ENCODE measurements around the gene RCBTB1. TPM values are rescaled to one million over a fixed set of nuclear protein-coding genes. Genes with fewer than 3 reads are reported as not detected.

Gene RCBTB1
- total RNA-seq, 1 experiment from 2014 or later: 26.1 TPM

DNA sequence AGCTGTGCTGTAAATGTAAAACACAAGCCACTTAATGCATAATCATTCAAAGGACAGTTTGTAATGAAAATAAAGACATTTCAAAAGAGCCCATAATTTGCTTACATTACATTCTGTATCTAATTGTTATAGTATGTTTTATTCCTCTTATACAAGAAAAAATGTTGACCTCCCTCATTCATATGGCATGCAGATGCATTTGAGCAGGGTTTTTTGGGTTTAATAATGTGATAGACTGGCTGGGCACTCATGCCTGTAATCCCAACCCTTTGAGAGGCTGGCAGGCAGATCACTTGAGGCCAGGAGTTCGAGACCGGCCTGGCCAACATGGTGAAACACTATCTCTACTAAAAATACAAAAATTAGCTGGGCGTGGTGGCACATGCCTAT, 31.3 kb upstream of the RCBTB1 start:
- Mint-ChIP-seq H3K27me3 (ENCODE audit: low read depth) (no peaks in the 10 kb centered on the region), H3K4me1 (peaks cover 4 to 5% of the 10 kb centered on the region in 2 experiments; a peak in 1 of 4 replicates), H3K36me3 (ENCODE audit: insufficient read depth in 1 of 3, low read depth in 3 of 3) (no peaks in the 10 kb centered on the region), H3K4me3 (no peak overlapping the region), H3K27ac (no peak overlapping the region), H3K9me3 (no peaks in the 10 kb centered on the region)
- Histone ChIP-seq H3K4me2 (ENCODE audit: insufficient read depth, insufficient read length, low read length) (no peak overlapping the region), H3K18ac (ENCODE audit: insufficient read length, low read depth, low read length) (no peak overlapping the region), H3K27ac (ENCODE audit: insufficient read length, low read depth, low read length) (no peak overlapping the region), H3K27me3 (ENCODE audit: insufficient read depth, low read length) (no peaks in the 10 kb centered on the region), H3K14ac (ENCODE audit: insufficient read depth, low read length) (no peak overlapping the region), H3K79me2 (ENCODE audit: insufficient read depth, low read length) (no peaks in the 10 kb centered on the region), H2BK5ac (ENCODE audit: insufficient read length, low read length) (no peak overlapping the region), H4K8ac (replicated peaks; ENCODE audit: insufficient read length, low read depth, low read length) (no peak overlapping the region), H3K4ac (ENCODE audit: low read depth, low read length) (no peak overlapping the region), H3K23me2 (ENCODE audit: insufficient read length, low read depth, low read length, poor library complexity, severe bottlenecking) (no peaks in the 10 kb centered on the region), H3K56ac (ENCODE audit: insufficient read length, low read depth, low read length) (no peak overlapping the region), H2BK15ac (ENCODE audit: low read depth, low read length) (no peak overlapping the region), H2AK5ac (ENCODE audit: insufficient read length, low read length) (no peak overlapping the region), H4K5ac (ENCODE audit: insufficient read length, low read depth, low read length) (no peak overlapping the region), H3K9me3 (ENCODE audit: control insufficient read depth, low read depth, low read length) (no peaks in the 10 kb centered on the region), H3K9ac (ENCODE audit: extremely low read depth, insufficient read length, low read length) (no peak overlapping the region), H2AFZ (ENCODE audit: low read length) (no peak overlapping the region), H3K4me1 (ENCODE audit: insufficient read depth, low read length) (no peaks in the 10 kb centered on the region), H4K20me1 (ENCODE audit: control insufficient read depth, insufficient read depth, insufficient read length) (no peaks in the 10 kb centered on the region), H3K79me1 (ENCODE audit: insufficient read depth, low read depth, low read length, poor library complexity, severe bottlenecking) (no peaks in the 10 kb centered on the region), H3K23ac (ENCODE audit: insufficient read length, low read depth, low read length) (no peak overlapping the region), H4K91ac (ENCODE audit: insufficient read length, low read depth, low read length) (no peak overlapping the region), H2BK12ac (ENCODE audit: insufficient read length, low read depth, low read length) (no peak overlapping the region), H2BK120ac (ENCODE audit: low read depth, low read length, poor library complexity, severe bottlenecking) (no peak overlapping the region), H3T11ph (ENCODE audit: low read length) (no peak overlapping the region), H2BK20ac (ENCODE audit: low read depth, low read length, poor library complexity, severe bottlenecking) (no peak overlapping the region)
- TF ChIP-seq CTCF (conservative IDR thresholded peaks at IDR 0.05): no peak
- no peak for DNase-seq
- no CpG with 5 or more reads among the region's 3 CpGs for WGBS (ENCODE audit: extremely low coverage, insufficient read length, low lambda C conversion rate)

Measured in H9 (cell line).